SH-SY5Y (cell line): ENCODE data around the gene TOB2.

ENCODE experiments used
- GATA2 ChIP-seq: IDR thresholded peaks from 2 replicates; pipeline ENCODE4 v1.6.1; 2011; ENCODE audit warnings: mild to moderate bottlenecking, low read depth, low read length
- GATA3 ChIP-seq: IDR thresholded peaks from 2 replicates; pipeline ENCODE4 v1.6.1; 2011; ENCODE audit warnings: low read depth, mild to moderate bottlenecking, low read length, moderate library complexity

Gene TOB2

GRCh38 chr22:41478891-41479521 is 32.4 kb upstream of the TOB2 start:
- TF ChIP-seq GATA3 (no peak), GATA2 (no peak)

- TF ChIP-seq GATA2: no peak
- TF ChIP-seq GATA3: no peak
These were observed 31.9 kb upstream of the TOB2 start for GRCh38 chr22:41478473-41478872.

GRCh38 chr22:41474872-41475451 is 28.4 kb upstream of the TOB2 start:
- TF ChIP-seq GATA2: no peak
- TF ChIP-seq GATA3: no peak

- no peak for TF ChIP-seq GATA2
- TF ChIP-seq GATA3: no peak
These were observed 25.0 kb upstream of the TOB2 start for GRCh38 chr22:41471568-41471967.

- TF ChIP-seq GATA3 (no peak), GATA2 (no peak)
These were observed 24.3 kb upstream of the TOB2 start for GRCh38 chr22:41470886-41471285.

- no peak for TF ChIP-seq GATA3
- no peak for TF ChIP-seq GATA2
These were observed 22.7 kb upstream of the TOB2 start for GRCh38 chr22:41469218-41469851.

GRCh38 chr22:41468381-41469217 is 22.0 kb upstream of the TOB2 start, which contains the start of the genes ACO2 and PHF5A:
ACO2 (plus strand) TSS chr22:41469117; CDS start chr22:41469147, 30 bp downstream.
PHF5A (minus strand) TSS chr22:41468692; CDS start chr22:41468653, 39 bp downstream.
- TF ChIP-seq GATA2: no peak

- no peak for TF ChIP-seq GATA3
- no peak for TF ChIP-seq GATA2
These were observed 15.3 kb upstream of the TOB2 start for GRCh38 chr22:41461901-41462300.

- TF ChIP-seq GATA2: no peak
- no peak for TF ChIP-seq GATA3
These were observed 12.8 kb upstream of the TOB2 start for GRCh38 chr22:41459431-41459830.

GRCh38 chr22:41458161-41458728 is 11.6 kb upstream of the TOB2 start:
- no peak for TF ChIP-seq GATA2
- TF ChIP-seq GATA3: no peak

GRCh38 chr22:41448189-41448808 is 1.7 kb upstream of the TOB2 start:
- TF ChIP-seq GATA3 (no peak), GATA2 (no peak)

- TF ChIP-seq GATA2 (no peak), GATA3 (no peak)
These were observed 1.0 kb upstream of the TOB2 start for GRCh38 chr22:41447435-41448188.

GRCh38 chr22:41446057-41446501 is 522 bp downstream of the TOB2 start:
- no peak for TF ChIP-seq GATA3
- no peak for TF ChIP-seq GATA2
